ENCODE measurements around the gene EGF.
A peak's percentile ranks its signal among the peaks of the same experiment; 100 is the strongest.
"Not testable (repeated sequence)": the region's sequence is repeated elsewhere in the genome, so short reads cannot be mapped to it uniquely, and the experiment has no call there.

The EGF gene

DNA sequence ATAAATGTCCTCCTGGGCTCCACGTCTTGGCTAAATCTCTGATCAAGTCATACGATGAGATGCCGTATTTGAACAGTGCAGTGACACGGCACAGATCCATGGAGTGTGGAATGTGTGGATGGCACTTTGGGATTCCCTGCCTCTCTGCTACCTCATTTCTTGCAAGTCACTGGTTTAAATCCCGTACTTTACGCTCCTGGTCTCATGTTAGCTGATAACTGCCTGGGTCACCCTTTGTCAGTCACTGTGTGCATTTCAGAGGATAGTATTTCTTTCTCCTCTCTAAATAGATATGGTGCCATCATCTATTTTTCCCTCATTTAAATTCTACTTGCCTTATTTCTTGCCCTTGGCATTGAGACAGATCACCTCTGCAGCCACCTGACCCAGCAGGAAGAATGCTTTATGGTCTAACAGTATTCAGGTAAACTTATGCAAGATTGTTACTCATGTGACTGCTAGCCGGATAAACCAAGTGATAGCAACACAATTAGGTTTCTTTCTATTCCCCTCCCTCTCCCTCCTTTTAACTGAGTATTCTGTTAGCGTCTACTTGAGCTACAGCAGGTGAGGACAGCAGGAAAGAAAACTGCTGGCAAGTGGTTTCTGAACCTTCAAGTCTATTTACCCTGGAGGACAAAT is 2.8 kb downstream of the EGF start:
- no peak for DNase-seq (ENCODE audit: low read depth)

DNA sequence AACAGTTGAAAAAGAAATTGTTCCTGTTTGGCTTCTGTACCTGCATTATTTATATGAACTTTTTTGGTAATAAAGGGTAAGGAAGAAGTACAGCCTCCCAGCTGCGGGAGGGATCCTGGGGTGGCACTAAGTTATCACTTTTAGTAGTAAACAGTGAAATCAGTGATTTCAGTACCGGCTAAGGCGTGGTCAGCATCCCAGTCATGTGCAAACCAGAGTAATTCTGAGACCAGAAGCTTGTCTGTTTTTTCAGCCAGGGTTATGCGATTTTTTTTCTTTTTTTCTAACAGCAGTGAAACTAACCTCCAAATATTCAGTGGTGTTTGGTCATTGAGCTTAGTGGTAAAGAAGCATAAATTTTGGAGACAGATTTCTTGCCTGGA is 3.3 kb downstream of the EGF start:
- DNase-seq (ENCODE audit: low read depth) = no peak

DNA sequence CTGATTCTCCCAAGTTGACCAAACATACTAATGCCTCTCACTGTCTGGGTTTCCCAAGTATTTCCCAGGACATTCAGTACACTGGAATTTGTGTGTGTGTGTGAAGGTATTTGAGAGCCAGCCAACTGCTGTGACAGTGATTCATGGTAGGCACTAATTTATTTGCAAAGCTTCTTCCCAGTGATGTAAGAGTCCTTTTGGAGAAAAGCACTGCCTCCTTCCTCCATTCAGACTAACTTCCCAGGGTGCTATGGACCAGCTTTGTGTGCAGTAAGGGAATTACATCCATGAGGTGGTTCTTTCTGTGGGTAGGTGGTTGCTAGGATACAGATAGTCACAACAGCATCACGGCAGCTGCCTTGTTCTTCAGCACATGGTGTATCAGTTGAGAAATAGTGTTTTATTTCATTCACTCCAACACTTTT is 8.7 kb downstream of the EGF start:
- DNase-seq (ENCODE audit: low read depth) = peak; percentile 82

DNA sequence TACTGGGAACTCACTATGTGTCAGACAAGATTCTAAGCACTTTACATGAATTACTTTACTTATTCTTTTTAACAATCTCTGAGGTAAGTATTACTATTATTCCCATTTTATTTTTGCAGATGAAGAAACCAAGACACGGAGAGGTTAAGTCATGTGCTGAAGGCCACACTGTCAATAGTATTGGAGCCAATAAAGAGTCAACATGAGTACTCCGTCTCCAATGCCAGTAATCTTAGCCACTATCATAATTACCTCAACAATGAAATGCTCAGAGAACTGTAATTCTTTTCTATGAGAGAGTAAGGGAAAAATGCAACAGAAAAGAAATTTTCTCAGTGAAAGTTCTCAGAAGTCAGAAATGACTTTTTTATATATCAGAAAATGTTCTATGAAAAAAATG is 12.7 kb downstream of the EGF start:
- DNase-seq (ENCODE audit: low read depth) = no peak

DNA sequence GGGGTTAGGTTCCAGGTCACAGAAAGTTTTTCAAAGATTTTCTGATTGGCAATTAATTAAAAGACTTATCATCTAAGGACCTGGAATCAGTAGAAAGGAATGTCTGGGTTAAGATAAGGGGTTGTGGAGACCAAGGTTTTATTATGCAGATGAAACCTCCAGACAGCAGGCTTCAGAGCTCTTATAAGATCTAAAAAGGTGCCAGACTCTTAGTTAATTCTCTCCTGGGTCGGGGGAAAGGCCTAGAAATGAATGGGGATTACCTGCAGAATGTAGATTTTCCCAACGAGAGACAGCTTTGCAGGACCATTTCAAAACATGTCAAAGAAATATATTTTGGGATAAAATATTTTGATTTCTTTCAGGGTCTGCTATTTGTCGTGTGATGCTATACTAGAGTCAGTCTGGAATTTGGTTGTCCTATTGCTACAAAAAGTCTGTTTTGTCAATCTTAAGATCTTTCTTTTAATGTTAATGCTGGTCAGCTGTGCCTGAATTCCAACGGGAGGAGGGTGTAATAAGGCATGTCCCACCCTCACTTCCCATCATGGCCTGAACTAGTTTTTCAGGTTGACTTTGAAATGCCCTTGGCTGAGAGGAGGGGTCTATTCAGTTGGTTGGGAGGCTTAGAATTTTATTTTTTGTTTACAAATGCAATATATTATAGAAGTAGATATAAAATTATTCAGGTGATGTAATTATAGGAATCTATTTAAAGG is 15.8 kb downstream of the EGF start:
- DNase-seq (ENCODE audit: low read depth) = no peak

DNA sequence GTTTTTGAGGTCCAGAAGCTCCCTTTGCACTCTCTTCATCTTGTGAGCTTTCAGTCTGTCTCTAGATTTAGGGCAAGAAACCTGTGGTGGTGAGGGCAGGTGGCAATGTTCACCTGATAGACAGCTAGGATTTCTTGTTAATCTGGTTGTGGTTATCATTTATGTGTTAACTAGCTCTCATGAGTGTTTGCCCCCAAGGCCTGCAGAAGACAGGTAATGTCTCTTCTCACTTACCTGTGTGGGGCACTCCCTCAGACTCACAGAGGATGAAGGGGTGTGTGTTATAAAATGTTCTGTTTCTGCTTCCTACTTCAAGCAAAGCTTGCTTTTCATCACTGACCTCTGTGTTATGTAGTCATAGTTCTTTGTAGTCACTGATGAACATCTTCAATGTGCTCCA is 17.8 kb downstream of the EGF start:
- DNase-seq (ENCODE audit: low read depth) = no peak

DNA sequence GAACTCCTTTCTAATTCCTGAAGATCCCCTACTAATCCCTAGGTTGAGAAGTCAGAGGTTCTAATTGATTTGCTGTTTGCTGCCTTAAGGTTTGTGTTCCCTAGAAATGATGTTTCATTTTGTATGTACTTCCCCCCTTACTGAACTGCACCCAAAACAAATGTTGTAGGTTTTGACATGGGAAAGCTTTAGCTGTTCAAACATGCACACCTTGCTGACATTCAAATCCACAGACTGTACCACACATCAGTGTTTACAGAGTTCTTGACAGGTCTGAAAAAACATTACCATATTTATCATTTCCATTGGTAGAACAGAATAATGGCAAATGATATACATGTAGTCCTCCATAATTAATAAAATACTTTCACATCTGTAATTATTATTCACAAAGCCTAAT is 18.2 kb downstream of the EGF start:
- DNase-seq (ENCODE audit: low read depth) = no peak

DNA sequence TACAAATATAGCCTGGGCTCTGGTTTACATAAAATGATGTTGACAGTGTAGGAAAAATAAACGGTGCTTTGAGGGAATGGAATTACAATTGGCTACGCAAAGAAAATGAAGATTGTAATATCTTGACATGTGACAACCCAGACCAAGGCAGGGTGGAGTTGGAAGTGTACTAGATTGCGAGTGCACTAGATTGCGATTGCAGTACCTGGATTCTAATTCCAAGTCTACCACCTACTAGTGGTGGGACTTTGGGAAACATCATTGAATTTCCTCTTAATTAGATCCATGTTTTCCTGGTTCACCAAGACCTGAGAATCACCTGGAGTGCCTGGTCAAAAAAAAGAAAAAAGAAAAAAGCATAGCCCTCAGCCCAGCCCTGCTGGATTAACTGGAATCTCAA is 18.6 kb downstream of the EGF start:
- no peak for DNase-seq (ENCODE audit: low read depth)

DNA sequence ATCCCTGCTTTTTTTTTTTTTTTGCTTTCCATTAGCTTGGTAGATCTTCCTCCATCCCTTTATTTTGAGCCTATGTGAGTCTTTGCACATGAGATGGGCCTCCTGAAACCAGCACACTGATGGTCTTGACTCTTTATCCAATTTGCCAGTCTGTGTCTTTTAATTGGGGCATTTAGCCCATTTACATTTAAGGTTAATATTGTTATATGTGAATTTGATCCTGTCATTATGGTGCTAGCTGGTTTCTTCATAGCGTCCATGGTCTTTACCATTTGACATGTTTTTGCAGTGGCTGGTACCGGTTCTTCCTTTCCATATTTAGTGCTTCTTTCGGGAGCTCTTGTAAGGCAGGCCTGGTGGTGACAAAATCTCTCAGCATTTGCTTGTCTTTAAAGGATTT is 24.7 kb downstream of the EGF start:
- not testable (repeated sequence) for DNase-seq (ENCODE audit: low read depth)

DNA sequence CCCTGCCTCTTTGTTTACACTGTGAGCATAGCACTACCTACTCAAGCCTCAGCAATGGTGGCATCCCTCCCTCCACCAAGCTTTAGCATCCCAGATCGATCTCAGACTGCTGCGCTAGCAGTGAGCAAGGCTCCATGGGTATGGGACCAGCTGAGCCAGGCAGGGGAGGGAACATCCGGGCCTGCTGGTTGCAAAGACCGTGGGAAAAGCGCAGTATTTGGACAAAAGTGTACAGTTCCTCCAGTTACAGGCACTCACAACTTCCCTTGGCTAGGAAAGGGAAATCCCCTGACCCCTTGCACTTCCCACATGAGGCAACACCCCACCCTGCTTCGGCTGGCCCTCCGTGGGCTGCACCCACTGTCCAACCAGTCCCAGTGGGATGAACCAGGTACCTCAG is 26.5 kb downstream of the EGF start:
- DNase-seq (ENCODE audit: low read depth) = no peak

DNA sequence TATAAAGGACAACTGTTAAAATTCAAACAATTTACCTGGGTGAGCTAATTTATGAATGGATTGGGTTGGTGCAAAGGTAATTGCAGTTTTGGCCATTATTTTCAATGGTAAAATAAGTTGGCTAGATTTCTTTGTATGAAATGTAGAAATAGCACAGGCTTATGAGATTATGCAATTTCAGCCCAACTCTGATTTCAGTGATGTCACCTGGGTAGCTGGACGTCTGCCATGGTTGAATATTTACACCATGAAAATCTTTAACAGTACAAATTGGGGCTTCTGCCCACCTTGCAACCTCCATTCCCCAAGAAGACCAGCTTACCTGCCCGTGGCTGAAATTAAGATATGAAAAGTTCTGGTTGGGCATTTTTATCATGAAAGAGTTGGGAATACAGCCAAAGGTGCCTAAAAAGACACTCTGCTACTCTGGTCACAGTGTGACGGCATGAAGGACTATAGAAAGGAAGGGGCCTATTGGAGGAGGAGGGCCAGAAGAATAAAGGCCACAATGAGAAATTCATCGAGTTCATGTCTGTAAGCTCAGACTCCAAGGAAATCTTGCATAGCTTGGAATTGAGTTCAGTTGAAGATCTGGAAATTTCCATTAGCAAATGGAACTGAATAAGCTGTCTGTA is 29.7 kb downstream of the EGF start:
- peak; percentile 39 for DNase-seq (ENCODE audit: low read depth)

DNA sequence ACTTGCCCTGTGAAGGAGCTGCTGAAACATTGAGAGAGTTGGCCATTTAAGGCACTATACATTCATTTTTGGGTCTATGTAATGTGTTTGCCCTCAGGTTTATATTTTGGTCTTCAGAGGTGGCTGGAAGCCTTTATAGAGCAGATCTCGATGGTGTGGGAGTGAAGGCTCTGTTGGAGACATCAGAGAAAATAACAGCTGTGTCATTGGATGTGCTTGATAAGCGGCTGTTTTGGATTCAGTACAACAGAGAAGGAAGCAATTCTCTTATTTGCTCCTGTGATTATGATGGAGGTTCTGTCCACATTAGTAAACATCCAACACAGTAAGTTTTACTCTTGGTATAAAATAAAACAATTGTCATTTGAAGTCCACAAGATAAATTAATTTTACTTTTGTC is 31.1 kb downstream of the EGF start:
- no peak for DNase-seq (ENCODE audit: low read depth)

DNA sequence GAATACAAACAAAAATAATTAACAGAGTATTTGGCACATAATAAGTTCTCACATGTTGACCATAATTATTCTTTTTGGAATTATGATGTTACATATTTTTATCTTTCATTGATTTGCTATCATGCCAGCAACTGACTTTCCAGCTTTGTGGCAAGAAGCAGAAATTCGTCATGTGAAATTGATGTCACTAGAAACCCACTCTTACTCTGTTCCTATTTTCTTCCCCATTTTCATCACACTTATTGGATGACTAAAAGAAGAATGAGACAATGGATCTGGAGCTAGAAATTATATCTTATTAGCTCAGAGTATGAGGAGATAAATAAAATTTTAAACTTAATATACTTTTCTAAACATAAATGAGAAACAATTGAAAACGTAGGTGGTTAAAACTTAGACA is 31.9 kb downstream of the EGF start:
- DNase-seq (ENCODE audit: low read depth) = no peak

DNA sequence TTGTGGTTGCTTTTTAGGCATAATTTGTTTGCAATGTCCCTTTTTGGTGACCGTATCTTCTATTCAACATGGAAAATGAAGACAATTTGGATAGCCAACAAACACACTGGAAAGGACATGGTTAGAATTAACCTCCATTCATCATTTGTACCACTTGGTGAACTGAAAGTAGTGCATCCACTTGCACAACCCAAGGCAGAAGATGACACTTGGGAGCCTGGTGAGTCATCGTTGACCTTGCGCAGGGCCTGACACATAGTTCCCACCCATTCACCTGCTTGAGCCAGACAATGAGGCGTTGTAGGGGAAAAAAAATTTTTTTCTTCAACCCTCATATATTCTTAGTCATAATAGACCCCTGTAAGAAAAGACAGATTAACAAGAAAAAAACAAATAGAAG is 32.4 kb downstream of the EGF start:
- no peak for DNase-seq (ENCODE audit: low read depth)

DNA sequence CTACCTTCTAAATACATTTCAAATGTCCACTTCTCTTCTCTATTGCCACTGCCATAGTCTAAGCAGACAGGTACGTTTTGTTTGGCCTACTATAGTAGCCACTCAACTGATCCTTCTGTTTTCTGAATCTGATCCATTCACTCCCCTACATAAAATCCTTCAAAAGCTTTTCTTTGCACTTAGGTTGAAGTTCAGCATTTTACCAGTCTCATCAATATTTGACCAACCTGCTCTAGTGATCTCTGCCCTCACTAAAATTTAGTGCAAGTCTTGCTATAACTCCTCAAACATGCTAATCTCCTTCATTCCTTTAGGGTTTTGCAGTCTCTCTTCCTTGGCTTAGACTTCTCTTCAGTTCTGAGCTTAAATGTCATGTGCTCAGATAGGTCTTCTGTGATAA is 33.4 kb downstream of the EGF start:
- DNase-seq (ENCODE audit: low read depth) = no peak

DNA sequence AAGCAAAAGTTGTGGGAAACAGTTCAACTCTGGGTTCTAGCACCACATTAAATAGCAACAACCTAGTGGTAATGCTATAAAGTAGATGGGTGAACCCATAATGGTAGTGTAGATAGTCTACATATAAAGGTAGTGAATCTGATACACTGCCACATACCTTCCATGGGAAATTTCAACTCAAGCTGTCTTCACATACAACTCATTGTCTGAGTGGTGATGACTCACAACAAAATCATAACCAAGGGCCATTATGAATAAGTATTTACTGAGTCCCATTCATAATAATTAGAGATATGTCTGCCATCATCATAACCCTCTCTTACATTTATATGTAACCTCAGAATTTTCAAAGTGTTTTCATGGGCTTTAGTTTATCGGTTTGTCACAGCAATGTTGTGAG is 34.8 kb downstream of the EGF start:
- DNase-seq (ENCODE audit: low read depth) = peak; percentile 42

DNA sequence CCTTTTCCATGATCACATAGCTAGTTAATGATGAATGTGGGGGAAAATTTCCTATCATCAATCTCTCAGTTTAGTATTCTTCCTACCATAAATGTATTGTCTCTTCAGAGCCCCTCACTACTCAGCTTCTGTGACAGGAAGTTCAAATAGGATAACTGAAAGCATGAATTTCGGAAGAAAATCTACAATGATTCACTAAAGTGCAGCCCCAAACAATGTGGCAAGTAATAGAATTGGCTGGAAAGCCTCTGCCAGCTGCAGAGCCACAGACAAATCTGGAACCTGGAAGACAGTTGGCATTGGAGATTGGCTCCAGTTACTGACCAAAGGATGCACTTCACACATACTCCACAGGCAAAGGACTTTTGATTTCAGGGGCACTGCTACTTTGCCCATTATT is 35.2 kb downstream of the EGF start:
- no peak for DNase-seq (ENCODE audit: low read depth)

DNA sequence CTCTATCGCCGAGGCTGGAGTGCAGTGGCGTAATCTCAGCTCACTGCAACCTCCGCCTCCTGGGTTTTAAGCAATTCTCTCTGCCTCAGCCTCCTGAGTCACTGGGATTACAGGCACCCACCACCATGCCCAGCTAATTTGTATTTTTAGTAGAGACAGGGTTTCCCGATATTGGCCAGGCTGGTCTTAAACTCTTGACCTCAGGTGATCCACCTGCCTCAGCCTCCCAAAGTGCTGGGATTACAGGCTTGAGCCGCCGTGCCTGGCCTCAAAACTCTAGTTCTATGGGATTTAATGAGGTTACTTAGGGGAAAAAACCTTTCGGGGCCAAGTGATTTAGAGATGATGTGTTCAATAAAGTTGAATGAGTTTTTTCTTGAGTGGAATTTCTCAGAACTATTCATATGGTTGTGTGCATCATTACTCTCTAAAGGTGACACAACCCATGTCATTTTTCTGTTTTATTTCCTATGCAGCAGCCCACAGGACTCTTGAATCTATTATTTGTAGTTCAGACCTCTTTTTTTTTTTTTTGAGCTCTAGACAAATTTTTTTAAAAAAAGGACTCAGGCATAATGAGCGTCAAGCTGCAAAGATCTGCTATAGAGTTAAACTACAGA is 36.5 kb downstream of the EGF start:
- not testable (repeated sequence) for DNase-seq (ENCODE audit: low read depth)

DNA sequence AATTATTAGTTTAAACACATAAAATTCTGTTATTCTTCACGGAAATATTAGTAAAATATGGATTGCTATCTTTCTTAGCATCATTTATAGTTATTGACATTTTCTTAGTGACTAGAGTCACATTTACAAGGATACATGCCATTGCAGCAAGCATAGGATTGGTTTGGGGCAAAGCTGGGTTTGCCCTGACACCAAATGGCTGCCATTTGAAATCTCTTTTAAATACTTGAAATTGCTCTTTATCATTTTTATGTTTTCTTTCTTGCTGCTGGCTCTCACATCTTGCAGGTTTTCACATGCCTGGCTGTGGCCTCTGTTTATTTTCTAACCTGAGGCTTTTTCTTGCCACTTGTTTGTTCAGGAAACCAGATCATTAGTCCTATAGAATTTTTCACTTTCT is 39.9 kb downstream of the EGF start:
- DNase-seq (ENCODE audit: low read depth) = no peak

DNA sequence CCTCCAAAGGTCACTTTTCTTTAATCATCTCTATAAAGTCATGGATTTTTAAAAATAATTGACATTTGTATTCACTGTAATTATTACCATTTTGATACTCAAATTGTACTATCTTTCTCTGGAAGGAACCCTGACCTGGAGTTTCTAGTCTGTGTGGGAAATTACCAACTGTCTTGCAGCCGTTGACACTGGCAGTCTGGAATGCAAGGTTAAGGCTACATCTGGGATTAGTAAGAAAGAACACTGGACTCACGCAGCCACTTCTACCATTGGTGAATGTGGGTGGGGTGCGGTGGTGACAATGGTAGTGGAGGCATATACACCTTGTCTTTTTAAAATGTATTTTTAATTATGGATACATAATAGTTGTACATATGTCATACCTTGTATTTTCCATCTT is 40.9 kb downstream of the EGF start:
- no peak for DNase-seq (ENCODE audit: low read depth)

DNA sequence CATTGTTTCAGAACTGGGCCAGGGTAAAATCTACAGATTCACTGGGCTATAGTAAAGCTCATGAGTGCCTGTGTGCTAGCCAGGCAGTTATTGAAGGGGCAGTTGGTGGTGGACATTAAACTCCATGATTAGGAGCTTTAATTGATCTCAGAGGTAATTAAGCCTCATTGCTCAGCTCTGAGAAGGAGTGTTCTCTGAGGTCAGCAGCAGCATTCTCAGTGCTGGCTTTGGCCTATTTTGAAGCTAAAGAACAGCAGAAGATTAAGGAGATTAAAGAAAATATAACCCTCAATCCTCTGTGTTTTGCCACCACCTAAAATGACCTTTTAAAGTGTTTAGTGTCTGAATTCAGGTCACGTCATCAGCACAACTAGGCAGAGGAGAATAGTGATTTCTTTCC is 42.5 kb downstream of the EGF start:
- DNase-seq (ENCODE audit: low read depth) = no peak

DNA sequence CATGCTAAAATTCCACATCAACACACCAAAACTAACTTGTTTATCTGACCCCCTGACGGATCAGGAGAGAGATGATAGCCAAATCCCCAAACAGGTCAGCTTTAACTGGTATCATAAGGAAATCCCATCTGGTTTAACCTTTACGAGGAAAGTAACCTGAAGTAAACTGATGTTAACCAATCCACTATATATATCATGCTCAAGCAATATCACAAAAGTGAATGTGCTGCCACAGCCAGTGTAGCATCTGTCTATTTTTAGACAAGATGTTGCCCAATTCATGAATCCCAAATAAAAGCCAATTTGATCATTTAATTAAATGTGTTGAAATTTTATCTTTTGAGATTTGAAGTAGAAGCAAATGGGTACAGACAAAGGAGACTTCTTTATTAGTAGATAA is 44.5 kb downstream of the EGF start:
- DNase-seq (ENCODE audit: low read depth) = no peak

DNA sequence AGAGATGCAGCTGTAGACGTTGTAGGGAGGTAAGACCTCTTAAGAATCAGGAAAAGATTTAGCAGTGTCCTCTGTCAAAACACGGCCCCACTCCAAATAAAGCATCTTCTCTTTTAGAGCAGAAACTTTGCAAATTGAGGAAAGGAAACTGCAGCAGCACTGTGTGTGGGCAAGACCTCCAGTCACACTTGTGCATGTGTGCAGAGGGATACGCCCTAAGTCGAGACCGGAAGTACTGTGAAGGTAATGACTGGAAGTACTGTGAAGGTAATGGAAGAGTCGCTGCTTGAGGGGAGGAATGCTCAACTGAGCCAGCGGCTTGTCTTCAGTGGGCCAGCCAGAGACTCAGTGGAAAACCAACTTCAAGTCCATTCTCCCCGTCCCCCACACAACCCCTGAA is 46.5 kb downstream of the EGF start:
- no peak for DNase-seq (ENCODE audit: low read depth)
